Ishikawa (cell line): Measurements from ENCODE around the gene CHST2.

Source experiments
- NFIC ChIP-seq: IDR thresholded peaks from 2 replicates; pipeline ENCODE4 v1.6.1; 2012
- YY1 ChIP-seq: IDR thresholded peaks from 2 replicates; pipeline ENCODE4 v1.6.1; 2012; ENCODE audit warnings: low read depth
- ZBTB7A ChIP-seq: IDR thresholded peaks from 2 replicates; pipeline ENCODE4 v1.6.1; 2012; ENCODE audit warnings: low read depth

DNA sequence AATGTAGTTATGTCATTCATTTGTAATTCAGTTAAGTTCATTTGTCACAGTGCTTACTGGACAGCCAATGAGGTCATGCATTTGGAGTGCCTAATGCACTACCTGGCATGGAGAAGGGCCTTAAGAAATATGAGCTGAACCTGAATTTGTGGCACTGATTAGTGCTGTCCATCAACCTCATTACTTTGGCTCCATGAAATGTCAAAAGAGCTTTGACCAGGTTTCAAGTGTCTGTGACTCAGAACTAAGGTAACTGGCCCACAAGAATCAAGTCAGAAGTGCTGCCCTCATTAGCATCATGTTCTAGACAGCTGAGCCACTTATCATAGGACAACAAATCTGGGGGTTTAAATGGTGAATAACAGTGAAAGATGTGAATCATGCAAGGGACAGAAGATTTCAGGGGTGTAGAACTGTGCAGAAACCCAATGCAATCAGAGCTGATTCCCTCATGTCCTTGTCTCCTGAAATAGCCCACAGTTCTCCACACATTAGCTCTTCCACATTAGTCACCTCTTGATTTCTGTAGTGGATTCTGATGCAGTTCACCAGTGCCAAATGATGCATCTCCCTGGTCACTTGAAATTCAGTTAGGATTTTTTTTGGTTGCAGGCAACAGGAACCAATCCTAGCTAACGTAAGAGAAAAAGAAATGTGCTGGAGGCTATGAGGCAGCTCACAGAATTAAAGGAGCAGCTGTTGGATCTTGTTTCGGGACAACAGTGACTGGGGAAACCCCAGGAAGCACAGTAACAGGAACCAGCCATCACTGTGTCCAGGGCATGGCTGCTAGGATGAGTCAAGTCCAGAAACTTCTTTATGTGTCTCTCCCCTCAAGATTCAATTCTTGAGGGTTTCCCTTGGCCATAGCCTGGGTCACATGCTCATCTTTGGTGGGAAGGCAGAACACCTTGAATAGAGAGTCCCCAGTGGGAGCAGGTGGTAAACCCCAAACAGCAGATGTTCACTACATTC, 38.7 kb downstream of the CHST2 start:
- no peak for TF ChIP-seq YY1
- no peak for TF ChIP-seq ZBTB7A
- peak; percentile 84 for TF ChIP-seq NFIC
